Lower leg skin (tissue), 3 donors: ENCODE results near the gene STAT5B.

Experiments
- POLR2A ChIP-seq, 2 donors: fragments of 450-650 bp; IDR thresholded peaks; one replicate each; pipeline ENCODE4 v1.6.1; 2016 to 2017; ENCODE audit warnings: antibody characterized with exemption in 2 of 2, mild to moderate bottlenecking in 1 of 2, moderate library complexity in 1 of 2
- TF ChIP-seq, protein P1 (sequence below), 3 donors: fragments of 450-650 bp; IDR thresholded peaks; one replicate each; pipeline ENCODE4 v1.5.1; 2016; ENCODE audit warnings: antibody characterized with exemption in 3 of 3, mild to moderate bottlenecking in 3 of 3, moderate library complexity in 2 of 3

DNA sequence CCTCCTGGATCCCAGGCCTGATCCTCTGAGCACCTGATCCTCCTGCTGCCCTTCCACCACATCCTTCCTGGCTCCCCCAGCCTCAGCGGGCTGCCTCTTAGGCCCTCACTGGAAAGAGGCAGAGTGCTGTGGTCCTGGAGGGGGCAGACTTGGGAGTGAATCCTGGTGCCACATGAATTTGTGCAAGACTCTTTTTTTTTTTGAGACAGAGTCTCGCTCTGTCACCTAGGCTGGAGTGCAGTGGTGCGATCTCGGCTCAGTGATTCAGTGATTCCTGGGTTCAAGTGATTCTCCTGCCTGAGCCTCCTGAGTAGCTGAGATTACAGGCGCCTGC lies 84.9 kb downstream of the STAT5B start:
- TF ChIP-seq, protein P1, sequence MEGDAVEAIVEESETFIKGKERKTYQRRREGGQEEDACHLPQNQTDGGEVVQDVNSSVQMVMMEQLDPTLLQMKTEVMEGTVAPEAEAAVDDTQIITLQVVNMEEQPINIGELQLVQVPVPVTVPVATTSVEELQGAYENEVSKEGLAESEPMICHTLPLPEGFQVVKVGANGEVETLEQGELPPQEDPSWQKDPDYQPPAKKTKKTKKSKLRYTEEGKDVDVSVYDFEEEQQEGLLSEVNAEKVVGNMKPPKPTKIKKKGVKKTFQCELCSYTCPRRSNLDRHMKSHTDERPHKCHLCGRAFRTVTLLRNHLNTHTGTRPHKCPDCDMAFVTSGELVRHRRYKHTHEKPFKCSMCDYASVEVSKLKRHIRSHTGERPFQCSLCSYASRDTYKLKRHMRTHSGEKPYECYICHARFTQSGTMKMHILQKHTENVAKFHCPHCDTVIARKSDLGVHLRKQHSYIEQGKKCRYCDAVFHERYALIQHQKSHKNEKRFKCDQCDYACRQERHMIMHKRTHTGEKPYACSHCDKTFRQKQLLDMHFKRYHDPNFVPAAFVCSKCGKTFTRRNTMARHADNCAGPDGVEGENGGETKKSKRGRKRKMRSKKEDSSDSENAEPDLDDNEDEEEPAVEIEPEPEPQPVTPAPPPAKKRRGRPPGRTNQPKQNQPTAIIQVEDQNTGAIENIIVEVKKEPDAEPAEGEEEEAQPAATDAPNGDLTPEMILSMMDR (IDR thresholded peaks at IDR 0.05) = no peak
- TF ChIP-seq POLR2A (IDR thresholded peaks at IDR 0.05) = no peak
